GM21528 (cell line): ENCODE data around the gene UCHL5.
"Not testable (repeated sequence)": the region's sequence is repeated elsewhere in the genome, so short reads cannot be mapped to it uniquely, and the experiment has no call there.

Experiments
- ATAC-seq: cut with Tn5 transposase; IDR thresholded peaks from one replicate; pipeline ENCODE4 v1.9.1; 2021; ENCODE audit warnings: mild to moderate bottlenecking, moderate library complexity; ENCODE audit not compliant: unreplicated experiment, low FRiP score

UCHL5 gene

DNA sequence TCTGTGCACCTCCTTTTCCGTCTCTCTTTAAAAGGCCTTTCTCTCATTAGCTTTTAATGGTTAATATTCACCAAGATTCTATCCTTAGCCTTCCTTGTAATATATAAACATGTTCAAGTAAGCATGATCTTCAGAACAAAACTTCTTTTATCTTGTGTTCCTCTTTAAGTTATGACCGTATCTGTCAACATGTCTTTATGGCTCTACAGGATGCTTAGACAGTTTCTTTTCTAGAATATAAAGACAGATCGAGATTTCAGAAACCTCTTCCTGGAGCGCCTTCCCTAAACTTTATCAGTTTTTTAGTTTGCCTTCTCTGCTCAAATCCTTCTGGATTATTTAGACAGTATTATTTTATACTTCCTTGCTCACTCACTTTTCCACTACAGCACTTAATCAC, 7.4 kb upstream of the UCHL5 start:
- ATAC-seq: no peak

DNA sequence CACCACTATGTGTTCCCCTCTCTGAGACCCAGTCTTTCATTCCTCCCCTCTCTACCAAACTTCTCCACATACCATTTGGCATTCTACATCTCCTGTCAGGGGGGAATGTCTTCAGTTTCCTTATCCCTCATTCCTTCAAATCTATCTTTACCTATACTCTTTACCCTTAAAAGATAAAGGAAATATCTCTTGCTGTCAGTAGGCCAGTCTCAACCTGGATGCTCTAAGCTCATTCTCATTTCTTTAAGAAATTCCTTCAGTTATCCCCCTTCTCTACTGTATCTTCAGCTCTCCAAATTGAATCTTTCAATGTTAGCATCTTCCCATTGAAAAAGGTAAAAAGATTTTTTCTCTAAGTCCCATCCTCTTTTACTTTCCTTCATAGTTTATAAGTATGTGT, 6.8 kb upstream of the UCHL5 start:
- ATAC-seq: no peak

DNA sequence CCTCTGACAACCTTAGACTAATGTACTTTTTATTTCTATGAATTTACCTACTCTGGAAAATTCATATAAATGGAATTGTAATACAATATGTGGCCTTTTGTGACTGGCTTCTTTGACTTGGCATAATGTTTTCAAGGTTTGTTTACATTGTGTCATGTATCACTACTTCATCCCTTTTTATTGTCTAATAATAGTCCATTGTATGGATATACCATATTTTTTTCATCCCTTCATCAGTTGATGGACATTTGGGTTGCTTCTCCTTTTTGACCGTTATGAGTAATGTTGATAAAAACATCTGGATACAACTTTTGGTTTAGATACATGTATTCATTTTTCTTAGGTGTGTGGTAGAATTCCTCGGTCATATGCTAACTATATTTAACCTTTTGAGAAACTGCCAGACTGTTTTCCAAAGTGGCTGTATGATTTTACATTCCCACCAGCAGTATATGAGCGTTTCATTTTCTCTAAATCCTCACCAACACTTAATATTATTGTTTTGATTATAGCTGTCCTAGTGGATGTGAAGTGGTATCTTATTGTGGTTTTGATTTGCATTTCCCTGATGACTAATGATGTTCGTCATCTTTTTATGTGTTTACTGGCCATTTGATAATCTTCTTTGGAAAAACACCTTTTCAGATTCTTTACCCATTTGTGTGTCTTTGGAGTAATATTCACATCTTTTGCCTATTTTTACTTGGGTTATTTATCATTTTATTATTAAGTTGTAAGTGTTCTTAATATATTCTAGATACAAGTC, 3.7 kb upstream of the UCHL5 start:
- ATAC-seq: no peak

- no peak for ATAC-seq
These were observed 1.8 kb upstream of the UCHL5 start for GRCh38 chr1:193060938-193061337.

DNA sequence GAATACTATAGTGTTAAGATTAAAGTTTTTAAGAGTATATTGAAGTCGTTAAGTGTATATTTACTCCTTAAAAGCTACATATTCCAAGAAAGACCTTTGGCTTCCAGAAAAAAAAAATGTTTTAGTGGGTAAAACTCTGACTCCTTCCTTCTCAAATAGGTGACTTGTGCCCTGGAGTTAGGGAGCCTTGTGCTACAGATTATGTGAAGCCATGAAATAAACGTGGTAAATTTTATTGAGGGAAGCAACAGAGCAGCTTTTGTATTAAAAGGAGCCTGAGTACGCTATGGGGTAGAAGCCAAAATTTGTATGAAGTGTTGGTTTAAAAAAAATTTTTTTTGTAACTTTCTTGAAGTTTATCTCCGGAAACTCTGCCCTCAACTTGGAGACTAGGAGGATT, 1.2 kb upstream of the UCHL5 start:
- no peak for ATAC-seq

DNA sequence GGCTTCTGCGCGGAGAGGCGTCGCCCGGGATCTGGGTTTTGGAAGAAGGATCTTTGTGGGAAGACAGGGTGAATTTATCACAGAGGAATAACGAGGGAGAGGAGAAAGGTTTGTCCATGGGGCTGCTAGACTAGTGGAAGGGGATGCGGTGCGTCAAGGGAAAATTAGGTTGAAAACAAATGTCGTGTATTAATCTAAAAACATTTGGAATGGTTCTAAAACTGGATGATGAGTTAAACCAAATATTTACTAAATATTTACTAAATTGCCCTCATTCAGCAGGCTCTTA, 899 bp upstream of the UCHL5 start:
- ATAC-seq: no peak

GRCh38 chr1:193058529-193059281, 455 bp downstream of the UCHL5 start:
- peak; percentile 56 for ATAC-seq

GRCh38 chr1:193054169-193054675, 4.9 kb downstream of the UCHL5 start:
- ATAC-seq: no peak

GRCh38 chr1:193048913-193049312, 10.2 kb downstream of the UCHL5 start:
- not testable (repeated sequence) for ATAC-seq

- ATAC-seq: no peak
These were observed 16.1 kb downstream of the UCHL5 start for GRCh38 chr1:193042766-193043691.

- no peak for ATAC-seq
These were observed 19.1 kb downstream of the UCHL5 start for GRCh38 chr1:193040011-193040410.

- no peak for ATAC-seq
These were observed 22.7 kb downstream of the UCHL5 start for GRCh38 chr1:193036337-193037047.

DNA sequence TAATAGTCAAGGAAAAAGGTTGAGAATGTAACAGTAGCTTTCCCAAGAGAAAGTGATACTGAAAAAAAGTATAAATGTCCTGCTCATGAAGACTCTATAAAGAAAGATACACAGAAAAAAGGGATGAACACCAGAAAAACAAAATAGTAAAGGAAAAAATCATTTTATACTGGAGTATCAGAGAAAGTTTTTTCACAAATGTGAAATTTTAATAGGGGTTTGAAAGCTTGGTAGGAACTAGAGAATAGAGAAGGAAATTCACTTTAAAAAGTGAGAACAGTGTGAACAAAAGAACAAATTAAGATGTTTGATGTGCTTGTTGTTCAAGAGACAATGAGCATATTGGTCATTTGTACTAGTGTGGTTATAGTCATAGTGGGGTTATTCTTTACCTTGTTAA, 25.6 kb downstream of the UCHL5 start:
- ATAC-seq: no peak

DNA sequence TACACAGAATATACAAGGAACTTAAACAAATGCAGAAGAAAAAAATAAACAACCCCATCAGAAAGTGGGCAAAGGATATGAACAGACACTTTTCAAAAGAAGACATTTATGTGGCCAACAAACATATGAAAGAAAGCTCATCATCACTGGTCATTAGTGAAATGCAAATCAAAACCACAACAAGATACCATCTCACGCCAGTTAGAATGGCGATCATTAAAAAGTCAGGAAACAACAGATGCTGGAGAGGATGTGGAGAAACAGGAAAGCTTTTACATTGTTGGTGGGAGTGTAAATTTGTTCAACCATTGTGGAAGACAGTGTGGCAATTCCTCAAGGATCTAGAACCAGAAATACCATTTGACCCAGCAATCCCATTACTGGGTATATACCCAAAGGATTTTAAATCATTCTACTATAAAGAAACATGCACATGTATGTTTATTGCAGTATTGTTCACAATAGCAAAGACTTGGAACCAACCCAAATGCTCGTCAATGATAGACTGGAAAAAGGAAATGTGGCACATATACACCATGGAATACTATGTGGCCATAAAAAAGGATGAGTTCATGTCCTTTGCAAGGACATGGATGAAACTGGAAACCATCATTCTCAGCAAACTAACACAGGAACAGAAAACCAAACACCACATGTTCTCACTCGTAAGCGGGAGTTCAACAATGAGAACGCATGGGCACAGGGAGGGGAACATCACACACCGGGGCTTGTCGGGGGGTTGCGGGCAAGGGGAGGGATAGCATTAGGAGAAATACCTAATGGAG, 26.3 kb downstream of the UCHL5 start:
- ATAC-seq: not testable (repeated sequence)

DNA sequence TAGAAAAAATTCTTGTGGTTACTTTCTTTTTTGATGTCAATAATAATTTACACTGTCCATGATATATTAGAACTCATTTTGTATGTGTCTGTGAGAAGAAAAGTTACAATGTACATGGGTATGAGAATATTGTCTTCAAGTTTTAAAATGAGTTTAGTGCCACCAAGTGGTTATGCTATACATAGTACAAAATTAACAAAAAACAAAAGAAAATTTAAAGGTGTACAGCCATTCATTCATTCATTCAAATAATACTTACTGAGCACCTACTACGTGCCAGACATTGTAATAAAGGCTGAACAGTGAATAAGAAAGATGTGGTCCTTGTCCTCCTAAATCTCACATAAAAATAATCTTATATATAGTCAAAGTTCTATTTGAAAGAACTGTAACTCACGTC, 27.7 kb downstream of the UCHL5 start:
- no peak for ATAC-seq

GRCh38 chr1:193030280-193030679, 28.9 kb downstream of the UCHL5 start:
- no peak for ATAC-seq

DNA sequence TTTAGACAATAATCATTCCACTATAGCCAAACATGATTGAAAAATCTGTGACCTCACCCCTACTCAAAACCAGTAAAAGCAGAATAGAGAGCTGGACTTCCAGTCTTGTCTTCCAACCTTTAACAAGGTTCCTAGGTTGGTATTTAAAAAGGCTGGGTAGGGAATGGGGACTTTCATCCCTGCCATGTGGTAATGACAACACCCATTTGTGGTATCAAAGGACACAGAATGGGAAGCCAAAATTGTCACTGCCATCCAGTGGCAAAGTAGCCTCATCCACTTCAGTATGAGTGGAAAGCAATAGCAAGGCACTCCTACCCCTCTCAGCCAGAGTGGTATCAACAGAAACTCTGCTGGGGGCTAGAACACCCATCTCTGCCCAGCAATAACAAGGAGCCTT, 33.9 kb downstream of the UCHL5 start:
- ATAC-seq: no peak

- no peak for ATAC-seq
These were observed 39.6 kb downstream of the UCHL5 start for GRCh38 chr1:193019442-193020026.

DNA sequence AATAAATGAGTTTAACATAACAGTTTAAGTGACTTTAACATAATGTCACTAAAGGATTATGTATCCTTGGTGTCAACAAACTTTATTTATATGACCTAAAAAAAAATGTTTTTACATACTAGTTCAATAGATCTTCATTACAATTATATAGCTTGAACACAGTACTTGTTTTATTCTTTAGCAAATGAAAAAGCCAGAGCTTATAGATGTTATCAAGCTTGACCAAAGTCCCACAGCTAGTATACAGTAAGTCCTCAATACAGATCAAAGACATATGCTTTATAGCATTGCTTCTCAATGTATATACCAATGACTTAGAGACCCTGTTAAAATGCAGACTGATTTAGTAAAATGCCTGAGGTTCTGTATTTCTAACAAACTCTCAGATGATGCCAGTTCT, 42.4 kb downstream of the UCHL5 start:
- ATAC-seq: no peak
